Keratinocyte (primary cell): Measurements from ENCODE around the gene ST6GAL1. TPM values are rescaled to one million over a fixed set of nuclear protein-coding genes. Genes with fewer than 3 reads are reported as not detected.

ENCODE experiments used
- DNase-seq: peaks from one replicate; pipeline ENCODE4 v3.0.0-alpha.2; 2011; ENCODE audit warnings: low read depth, missing footprints, low spot score
- FAIRE-seq: peaks from 2 replicates; lab custom pipeline; 2011; peaks lifted over from hg19 to GRCh38; lab: Jason Lieb, UNC
- H2AFZ ChIP-seq: 2 replicates; pipeline ENCODE4 v1.6.0; 2012; ENCODE audit warnings: low read length, control low read depth, inconsistent platforms; ENCODE audit not compliant: control insufficient read depth
- H3K27ac ChIP-seq: 2 replicates; pipeline ENCODE4 v1.5.1; 2011; ENCODE audit warnings: low read length; ENCODE audit not compliant: control insufficient read depth, insufficient read depth
- H3K27me3 ChIP-seq: 3 replicates; pipeline ENCODE4 v1.6.0; 2011; ENCODE audit warnings: low read length; ENCODE audit not compliant: control insufficient read depth, insufficient read depth; ENCODE audit errors: extremely low read depth
- H3K36me3 ChIP-seq, 2 experiments: 2 replicates in 1 of 2; 3 replicates in 1 of 2; pipeline ENCODE4 v1.5.1; 2011; ENCODE audit warnings: low read length in 2 of 2, mild to moderate bottlenecking in 1 of 2; ENCODE audit not compliant: control insufficient read depth in 2 of 2, insufficient read depth in 2 of 2; ENCODE audit errors: extremely low read depth in 1 of 2
- H3K4me1 ChIP-seq: 3 replicates; pipeline ENCODE4 v1.5.1; 2011; ENCODE audit warnings: low read length; ENCODE audit not compliant: control insufficient read depth, insufficient read depth; ENCODE audit errors: extremely low read depth
- H3K4me2 ChIP-seq: 3 replicates; pipeline ENCODE4 v1.6.0; 2011; ENCODE audit warnings: low read depth, low read length; ENCODE audit not compliant: control insufficient read depth, insufficient read depth; ENCODE audit errors: extremely low read depth
- H3K4me3 ChIP-seq, 3 experiments: fragments of 200-600 bp in 1 of 3; sonication (generic) in 1 of 3; 2 replicates in 2 of 3; 3 replicates in 1 of 3; pipeline ENCODE4 v1.5.1; 2011 to 2016; ENCODE audit warnings: low read length in 3 of 3, mild to moderate bottlenecking in 3 of 3, control low read depth in 2 of 3, inconsistent platforms in 1 of 3, low read depth in 1 of 3, mixed read lengths in 1 of 3, mixed run types in 1 of 3, moderate library complexity in 1 of 3; ENCODE audit not compliant: control insufficient read depth in 2 of 3, insufficient read depth in 2 of 3; ENCODE audit errors: extremely low read depth in 1 of 3
- H3K79me2 ChIP-seq: 2 replicates; pipeline ENCODE4 v1.6.0; 2012; ENCODE audit warnings: low read length; ENCODE audit not compliant: control insufficient read depth, insufficient read depth
- H3K9ac ChIP-seq: 3 replicates; pipeline ENCODE4 v1.6.0; 2011; ENCODE audit warnings: low read length; ENCODE audit not compliant: control insufficient read depth, insufficient read depth; ENCODE audit errors: extremely low read depth
- H3K9me1 ChIP-seq: 3 replicates; pipeline ENCODE4 v1.6.0; 2011; ENCODE audit warnings: low read length; ENCODE audit not compliant: control insufficient read depth, insufficient read depth; ENCODE audit errors: extremely low read depth
- H3K9me3 ChIP-seq: 2 replicates; pipeline ENCODE4 v1.5.1; 2012; ENCODE audit warnings: low read depth, low read length; ENCODE audit not compliant: control insufficient read depth
- H4K20me1 ChIP-seq: 3 replicates; pipeline ENCODE4 v1.6.0; 2011; ENCODE audit warnings: low read length; ENCODE audit not compliant: control insufficient read depth, insufficient read depth; ENCODE audit errors: extremely low read depth
- CTCF ChIP-seq, 3 experiments: IDR thresholded peaks in 1 of 3; conservative IDR thresholded peaks in 1 of 3; optimal IDR thresholded peaks in 1 of 3; 2 replicates in 2 of 3; 3 replicates in 1 of 3; pipeline versions ENCODE3 to v1.5.1; 2011; ENCODE audit warnings: low read length in 3 of 3, mild to moderate bottlenecking in 3 of 3, moderate library complexity in 2 of 3, control low read depth in 1 of 3, inconsistent platforms in 1 of 3; ENCODE audit not compliant: insufficient read depth in 2 of 3; ENCODE audit errors: extremely low read depth in 1 of 3
- EZH2 ChIP-seq: IDR thresholded peaks from one replicate; pipeline ENCODE4 v1.6.1; 2012; ENCODE audit warnings: inconsistent platforms, mild to moderate bottlenecking, low read length, moderate library complexity
- dilution Hi-C: fragments of 300-500 bp; cut with MboI; formaldehyde crosslinking; loops from one replicate; pipeline ENCODE4 v1.7.0; 2020; ENCODE audit warnings: low sequenced_read_pairs; ENCODE audit not compliant: extremely low pct_ligation_motif_present
- polyA plus RNA-seq, 5 experiments: library from polyadenylated mRNA; depleted of rRNA in 3 of 5; stranded (reverse) in 3 of 5; stranded (forward) in 1 of 5; unstranded in 1 of 5; fragments of >200 nt; gene quantifications; 1 replicate in 1 of 5; 2 replicates in 3 of 5; 3 replicates in 1 of 5; pipeline versions ENCODE4 v1.2.1 to v1.2.3, GENCODE V29; 2011 to 2012; ENCODE audit warnings: missing spikeins in 2 of 5, low read depth in 1 of 5, low replicate concordance in 1 of 5

The ST6GAL1 gene
- polyA plus RNA-seq, 1 donor (not counting 4 experiments of a cell fraction or from before 2014, with no cell fraction given), result 7.5 TPM

- FAIRE-seq, result no peak
- dilution Hi-C loops, result no loop called here
- TF ChIP-seq EZH2, result no peak
- no peak for TF ChIP-seq CTCF (optimal IDR thresholded peaks at IDR 0.05 in 1 of 3, IDR thresholded peaks at IDR 0.05 in 1 of 3, conservative IDR thresholded peaks at IDR 0.05 in 1 of 3; ENCODE audit: extremely low read depth in 1 of 3, insufficient read depth in 2 of 3, low read length in 3 of 3)
- Histone ChIP-seq H3K4me2 (no peak overlapping the region), H3K9me1 (no peaks in the 10 kb centered on the region), H3K4me3 (no peak overlapping the region), H3K9ac (no peak overlapping the region), H3K9me3 (no peaks in the 10 kb centered on the region), H4K20me1 (no peaks in the 10 kb centered on the region), H3K27ac (no peak overlapping the region), H3K36me3 (no peaks in the 10 kb centered on the region), H2AFZ (no peak overlapping the region), H3K79me2 (no peaks in the 10 kb centered on the region), H3K4me1 (no peaks in the 10 kb centered on the region), H3K27me3 (no peaks in the 10 kb centered on the region)
- no peak for DNase-seq
Measured at GRCh38 chr3:187104933-187105332, 174.6 kb downstream of the ST6GAL1 start.

- Histone ChIP-seq H3K4me2 (no peak overlapping the region), H3K9me1 (no peaks in the 10 kb centered on the region), H3K4me1 (no peaks in the 10 kb centered on the region), H3K9ac (no peak overlapping the region), H3K36me3 (no peaks in the 10 kb centered on the region), H3K4me3 (no peak overlapping the region), H3K27me3 (no peaks in the 10 kb centered on the region), H3K9me3 (no peaks in the 10 kb centered on the region), H4K20me1 (no peaks in the 10 kb centered on the region), H2AFZ (no peak overlapping the region), H3K79me2 (no peaks in the 10 kb centered on the region), H3K27ac (no peak overlapping the region)
- dilution Hi-C loops, result no loop called here
- DNase-seq, result no peak
- no peak for TF ChIP-seq EZH2
- FAIRE-seq, result no peak
Measured at GRCh38 chr3:187105700-187106099, 175.4 kb downstream of the ST6GAL1 start.

- H3K9me1 ChIP-seq, result no peaks in the 10 kb centered on the region
- TF ChIP-seq EZH2, result no peak
- no peak for TF ChIP-seq CTCF (optimal IDR thresholded peaks at IDR 0.05 in 1 of 3, IDR thresholded peaks at IDR 0.05 in 1 of 3, conservative IDR thresholded peaks at IDR 0.05 in 1 of 3; ENCODE audit: extremely low read depth in 1 of 3, insufficient read depth in 2 of 3, low read length in 3 of 3)
- H3K79me2 ChIP-seq, result no peaks in the 10 kb centered on the region
- FAIRE-seq (no peak), DNase-seq (no peak)
- H3K4me2 ChIP-seq, result no peak overlapping the region
- dilution Hi-C loops, result no loop called here
- H3K4me1 ChIP-seq, result no peaks in the 10 kb centered on the region
- H3K9me3 ChIP-seq, result no peaks in the 10 kb centered on the region
- H3K9ac ChIP-seq, result no peak overlapping the region
- H3K27me3 ChIP-seq, result no peaks in the 10 kb centered on the region
- H3K4me3 ChIP-seq, result no peak overlapping the region
- H3K36me3 ChIP-seq, result no peaks in the 10 kb centered on the region
- no peak overlapping the region for H2AFZ ChIP-seq
- no peaks in the 10 kb centered on the region for H4K20me1 ChIP-seq
- no peak overlapping the region for H3K27ac ChIP-seq
Measured at GRCh38 chr3:187107989-187108388, 177.7 kb downstream of the ST6GAL1 start.
